Endothelial cell of umbilical vein (primary cell): ENCODE data around the gene ETFDH. TPM values are rescaled to one million over a fixed set of nuclear protein-coding genes. Genes with fewer than 3 reads are reported as not detected.

Experiments
- BruUV-seq: library from RNA; stranded (reverse); fragments of 400-500 nt; replicated peaks from 2 replicates; lab custom pipeline; 2021; lab: Mats Ljungman, UMichigan
- CTCF ChIA-PET: fragments of 300-600, 350-600 bp; sonication (Branson Sonifier 250); formaldehyde crosslinking; loops from one replicate; lab custom pipeline; 2021; ENCODE audit warnings: antibody characterized with exemption, inconsistent platforms; lab: Charles Lee
- POLR2A ChIA-PET: fragments of 300-600, 350-600 bp; sonication (Branson Sonifier 250); formaldehyde crosslinking; loops from one replicate; lab custom pipeline; 2021; ENCODE audit warnings: antibody characterized with exemption, inconsistent platforms; lab: Charles Lee
- DNase-seq: peaks from one replicate; pipeline ENCODE4 v3.0.0-alpha.2; 2011; ENCODE audit warnings: low read depth, low spot score
- FAIRE-seq: peaks from 2 replicates; lab custom pipeline; 2011; peaks lifted over from hg19 to GRCh38; lab: Jason Lieb, UNC
- H2AFZ ChIP-seq: 2 replicates; pipeline ENCODE4 v1.6.0; 2012; ENCODE audit warnings: low read depth, low read length, control low read depth, inconsistent platforms
- H3K27ac ChIP-seq: 2 replicates; pipeline ENCODE4 v1.5.1; 2011; ENCODE audit warnings: low read depth, mild to moderate bottlenecking, control low read depth, low read length, moderate library complexity; ENCODE audit not compliant: insufficient read depth
- H3K27me3 ChIP-seq, 2 experiments: 2 replicates each; pipeline versions ENCODE4 v1.6.0 to v1.6.1; 2011; ENCODE audit warnings: low read length in 2 of 2, mixed read lengths in 1 of 2; ENCODE audit not compliant: control insufficient read depth in 2 of 2, insufficient read depth in 2 of 2
- H3K36me3 ChIP-seq, 2 experiments: 2 replicates in 1 of 2; 3 replicates in 1 of 2; pipeline ENCODE4 v1.5.1; 2011; ENCODE audit warnings: low read length in 2 of 2, mild to moderate bottlenecking in 1 of 2, moderate library complexity in 1 of 2; ENCODE audit not compliant: control insufficient read depth in 2 of 2, insufficient read depth in 2 of 2; ENCODE audit errors: extremely low read depth in 1 of 2
- H3K4me1 ChIP-seq: 3 replicates; pipeline ENCODE4 v1.5.1; 2011; ENCODE audit warnings: mild to moderate bottlenecking, low read length; ENCODE audit not compliant: control insufficient read depth, insufficient read depth; ENCODE audit errors: extremely low read depth
- H3K4me2 ChIP-seq: 2 replicates; pipeline ENCODE4 v1.6.1; 2011; ENCODE audit warnings: low read length, control low read depth, mixed read lengths; ENCODE audit not compliant: insufficient read depth
- H3K4me3 ChIP-seq, 3 experiments: fragments of 200-600 bp in 1 of 3; sonication (generic), shearing (Covaris generic) in 1 of 3; replicated peaks in 1 of 3; 2 replicates each; pipeline ENCODE4 v1.5.1; 2011 to 2016; ENCODE audit warnings: control low read depth in 3 of 3, low read length in 3 of 3, mild to moderate bottlenecking in 2 of 3, inconsistent platforms in 1 of 3, low read depth in 1 of 3, moderate library complexity in 1 of 3; ENCODE audit not compliant: insufficient read depth in 1 of 3
- H3K79me2 ChIP-seq: 2 replicates; pipeline ENCODE4 v1.6.0; 2012; ENCODE audit warnings: low read length, inconsistent platforms; ENCODE audit not compliant: control insufficient read depth, insufficient read depth
- H3K9ac ChIP-seq: replicated peaks from 2 replicates; pipeline ENCODE3; 2011; ENCODE audit warnings: low read length, control low read depth; ENCODE audit not compliant: insufficient read depth; ENCODE audit errors: extremely low read depth
- H3K9me1 ChIP-seq: replicated peaks from 3 replicates; pipeline ENCODE4 v1.6.0; 2011; ENCODE audit warnings: mild to moderate bottlenecking, low read length; ENCODE audit not compliant: control insufficient read depth, insufficient read depth; ENCODE audit errors: extremely low read depth
- H3K9me3 ChIP-seq: replicated peaks from 2 replicates; pipeline ENCODE4 v1.5.1; 2012; ENCODE audit warnings: low read length, inconsistent platforms; ENCODE audit not compliant: control insufficient read depth, insufficient read depth
- H4K20me1 ChIP-seq: replicated peaks from 2 replicates; pipeline ENCODE3; 2011; ENCODE audit warnings: mild to moderate bottlenecking, low read length; ENCODE audit not compliant: control insufficient read depth, insufficient read depth; ENCODE audit errors: extremely low read depth
- EZH2 ChIP-seq: IDR thresholded peaks from 2 replicates; pipeline ENCODE4 v1.6.1; 2012; ENCODE audit warnings: borderline replicate concordance, low read depth, mild to moderate bottlenecking, moderate library complexity, low read length, inconsistent platforms; ENCODE audit not compliant: severe bottlenecking
- FOS ChIP-seq: IDR thresholded peaks from 2 replicates; pipeline ENCODE4 v1.6.1; 2011; ENCODE audit warnings: mild to moderate bottlenecking, low read length, moderate library complexity, borderline replicate concordance; ENCODE audit not compliant: insufficient read depth
- GATA2 ChIP-seq: IDR thresholded peaks from 2 replicates; pipeline ENCODE4 v1.7.0; 2011; ENCODE audit warnings: low read depth, mild to moderate bottlenecking, moderate library complexity, mixed read lengths, low read length; ENCODE audit not compliant: insufficient read length, insufficient read depth
- JUN ChIP-seq: IDR thresholded peaks from 2 replicates; pipeline ENCODE4 v1.6.1; 2011; ENCODE audit warnings: borderline replicate concordance, low read depth; ENCODE audit not compliant: insufficient read length, insufficient read depth
- MYC ChIP-seq: IDR thresholded peaks from one replicate; pipeline ENCODE4 v1.6.1; 2011; ENCODE audit warnings: mild to moderate bottlenecking, low read depth, low read length
- POLR2A ChIP-seq: IDR thresholded peaks from 2 replicates; pipeline ENCODE4 v1.6.1; 2012; ENCODE audit warnings: low read depth, mild to moderate bottlenecking, control low read depth, low read length
- POLR2AphosphoS5 ChIP-seq: IDR thresholded peaks from 2 replicates; pipeline ENCODE4 v1.6.1; 2012; ENCODE audit warnings: low read depth, mild to moderate bottlenecking, control low read depth, low read length, moderate library complexity; ENCODE audit not compliant: insufficient read depth
- dilution Hi-C: fragments of 300-500 bp; cut with MboI; formaldehyde crosslinking; loops from one replicate; pipeline ENCODE4 v1.15.0; 2019; ENCODE audit warnings: low sequenced_read_pairs; ENCODE audit not compliant: extremely low pct_ligation_motif_present
- intact Hi-C: fragments of 100-400 bp; cut with micrococcal nuclease; formaldehyde crosslinking; loops from one replicate; pipeline ENCODE4 v1.10.0; 2022
- polyA plus RNA-seq, 4 experiments: library from polyadenylated mRNA; depleted of rRNA in 3 of 4; stranded (reverse) in 3 of 4; unstranded in 1 of 4; fragments of >200 nt; gene quantifications; 2 replicates each; pipeline versions ENCODE4 v1.2.1 to v1.2.3, GENCODE V29; 2011 to 2012; ENCODE audit warnings: missing spikeins in 1 of 4
- total RNA-seq: library from RNA; stranded (reverse); gene quantifications from 2 replicates; pipeline ENCODE4 v1.2.3, GENCODE V29; 2021
- TF ChIP-seq, protein P1 (sequence below), 2 donors: IDR thresholded peaks; 1 replicate in 1 of 2; 2 replicates in 1 of 2; pipeline ENCODE4 v1.5.1; 2011; ENCODE audit warnings: low read length in 2 of 2, mild to moderate bottlenecking in 2 of 2, moderate library complexity in 2 of 2, control low read depth in 1 of 2, inconsistent platforms in 1 of 2, low read depth in 1 of 2; ENCODE audit not compliant: insufficient read depth in 1 of 2; ENCODE audit errors: extremely low read depth in 1 of 2
- TF ChIP-seq, protein P2 (sequence below): IDR thresholded peaks from 2 replicates; pipeline ENCODE4 v1.6.1; 2011; ENCODE audit not compliant: insufficient read depth, insufficient read length

Gene ETFDH
- total and polyA plus RNA-seq, 2 donors (not counting 3 experiments of a cell fraction or from before 2014, with no cell fraction given): 17.3 to 22.3 TPM

DNA sequence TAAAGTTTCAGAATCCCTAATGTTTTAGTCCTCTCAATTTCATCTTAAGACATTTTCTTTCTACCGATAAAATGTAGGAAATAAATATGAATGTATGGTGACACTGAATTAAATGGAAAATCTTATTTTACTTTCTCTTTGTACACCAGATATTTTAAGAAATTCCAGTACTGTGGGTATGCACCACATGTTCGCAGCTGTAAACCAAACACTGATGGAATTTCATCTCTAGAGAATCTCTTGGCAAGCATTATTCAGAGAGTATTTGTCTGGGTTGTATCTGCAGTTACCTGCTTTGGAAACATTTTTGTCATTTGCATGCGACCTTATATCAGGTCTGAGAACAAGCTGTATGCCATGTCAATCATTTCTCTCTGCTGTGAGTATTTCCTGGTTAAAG lies 27.3 kb upstream of the ETFDH start:
- Histone ChIP-seq H3K79me2 (no peaks in the 10 kb centered on the region), H3K9me1 (no peaks in the 10 kb centered on the region), H3K27me3 (peaks cover 0 to 2% of the 10 kb centered on the region in 2 experiments), H3K4me2 (no peak overlapping the region), H4K20me1 (no peaks in the 10 kb centered on the region), H3K9me3 (no peaks in the 10 kb centered on the region), H3K4me1 (no peaks in the 10 kb centered on the region), H3K27ac (no peak overlapping the region), H2AFZ (no peak overlapping the region), H3K4me3 (no peak overlapping the region), H3K36me3 (no peaks in the 10 kb centered on the region), H3K9ac (no peak overlapping the region)
- POLR2A ChIA-PET: no interaction called here
- TF ChIP-seq JUN: no peak
- TF ChIP-seq, protein P1, sequence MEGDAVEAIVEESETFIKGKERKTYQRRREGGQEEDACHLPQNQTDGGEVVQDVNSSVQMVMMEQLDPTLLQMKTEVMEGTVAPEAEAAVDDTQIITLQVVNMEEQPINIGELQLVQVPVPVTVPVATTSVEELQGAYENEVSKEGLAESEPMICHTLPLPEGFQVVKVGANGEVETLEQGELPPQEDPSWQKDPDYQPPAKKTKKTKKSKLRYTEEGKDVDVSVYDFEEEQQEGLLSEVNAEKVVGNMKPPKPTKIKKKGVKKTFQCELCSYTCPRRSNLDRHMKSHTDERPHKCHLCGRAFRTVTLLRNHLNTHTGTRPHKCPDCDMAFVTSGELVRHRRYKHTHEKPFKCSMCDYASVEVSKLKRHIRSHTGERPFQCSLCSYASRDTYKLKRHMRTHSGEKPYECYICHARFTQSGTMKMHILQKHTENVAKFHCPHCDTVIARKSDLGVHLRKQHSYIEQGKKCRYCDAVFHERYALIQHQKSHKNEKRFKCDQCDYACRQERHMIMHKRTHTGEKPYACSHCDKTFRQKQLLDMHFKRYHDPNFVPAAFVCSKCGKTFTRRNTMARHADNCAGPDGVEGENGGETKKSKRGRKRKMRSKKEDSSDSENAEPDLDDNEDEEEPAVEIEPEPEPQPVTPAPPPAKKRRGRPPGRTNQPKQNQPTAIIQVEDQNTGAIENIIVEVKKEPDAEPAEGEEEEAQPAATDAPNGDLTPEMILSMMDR (IDR thresholded peaks at IDR 0.05; ENCODE audit: extremely low read depth in 1 of 2, insufficient read depth in 1 of 2, low read depth in 1 of 2, low read length in 2 of 2): no peak
- no peak for TF ChIP-seq POLR2AphosphoS5
- no peak for TF ChIP-seq MYC
- no peak for TF ChIP-seq POLR2A
- no peak for TF ChIP-seq GATA2
- no peak for TF ChIP-seq FOS
- TF ChIP-seq, protein P2, sequence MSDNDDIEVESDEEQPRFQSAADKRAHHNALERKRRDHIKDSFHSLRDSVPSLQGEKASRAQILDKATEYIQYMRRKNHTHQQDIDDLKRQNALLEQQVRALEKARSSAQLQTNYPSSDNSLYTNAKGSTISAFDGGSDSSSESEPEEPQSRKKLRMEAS: no peak
- TF ChIP-seq EZH2: no peak
- intact Hi-C loops (no loop called here), dilution Hi-C loops (no loop called here)
- CTCF ChIA-PET: interaction anchor here (1.2 to 1.8 kb wide), 3 partner anchors 10 to 21 kb away, joined by 3 to 4 read pairs (median 3); no protein-coding TSS in a partner anchor
- no TSS peak for BruUV-seq
- no peak for DNase-seq
- FAIRE-seq: no peak
